T-cell (primary cell): ENCODE measurements around the gene NANOS3. TPM values are rescaled to one million over a fixed set of nuclear protein-coding genes. Genes with fewer than 3 reads are reported as not detected.
"Not testable (repeated sequence)": the region's sequence is repeated elsewhere in the genome, so short reads cannot be mapped to it uniquely, and the experiment has no call there.

ENCODE experiments used
- ATAC-seq, 4 experiments: fragments of 200-7000 bp in 3 of 4; fragments of 150-1000 bp in 1 of 4; cut with Tn5 transposase; replicated peaks in 1 of 4; 1 replicate in 3 of 4; 2 replicates in 1 of 4; pipeline ENCODE4 v1.10.0; 2021; ENCODE audit warnings: moderate library complexity in 3 of 4, mild to moderate bottlenecking in 2 of 4, moderate number of reproducible peaks in 1 of 4
- CTCF ChIA-PET, 2 donors: fragments of 300-600 bp; sonication (Branson Sonifier 250); formaldehyde crosslinking; loops; one replicate each; lab custom pipeline; 2022; ENCODE audit warnings: antibody characterized with exemption in 2 of 2; lab: Charles Lee
- POLR2A ChIA-PET, 2 donors: fragments of 300-600 bp; sonication (Branson Sonifier 250); formaldehyde crosslinking; loops; one replicate each; lab custom pipeline; 2022; ENCODE audit warnings: antibody characterized with exemption in 2 of 2; lab: Charles Lee
- DNase-seq, 35 experiments: peaks; one replicate each; pipeline versions ENCODE4 v3.0.0 to v3.0.0-alpha.2; 2013 to 2023
- H3K27ac ChIP-seq: one replicate; pipeline ENCODE4 v1.5.1; 2013; ENCODE audit warnings: low read length
- H3K27me3 ChIP-seq, 2 experiments: replicated peaks in 1 of 2; 1 replicate in 1 of 2; 2 replicates in 1 of 2; pipeline versions ENCODE4 v1.6.1 to v1.7.0; 2013; ENCODE audit warnings: low read length in 1 of 2, mixed read lengths in 1 of 2; ENCODE audit not compliant: control insufficient read depth in 2 of 2, insufficient read depth in 2 of 2; ENCODE audit errors: extremely low read depth in 1 of 2
- H3K36me3 ChIP-seq, 2 donors: 1 replicate in 1 of 2; 2 replicates in 1 of 2; pipeline versions ENCODE4 v1.6.1 to v1.7.0; 2013; ENCODE audit warnings: low read length in 1 of 2; ENCODE audit not compliant: control insufficient read depth in 2 of 2, insufficient read depth in 1 of 2; ENCODE audit errors: extremely low read depth in 1 of 2
- H3K4me1 ChIP-seq, 2 experiments: 1 replicate in 1 of 2; 2 replicates in 1 of 2; pipeline versions ENCODE4 v1.6.1 to v1.7.0; 2013; ENCODE audit warnings: low read length in 2 of 2, mixed read lengths in 1 of 2; ENCODE audit not compliant: insufficient read depth in 2 of 2, control insufficient read depth in 1 of 2; ENCODE audit errors: extremely low read depth in 1 of 2
- H3K4me3 ChIP-seq, 2 donors: 1 replicate in 1 of 2; 2 replicates in 1 of 2; pipeline versions ENCODE4 v1.5.1 to v1.7.0; 2013; ENCODE audit warnings: mild to moderate bottlenecking in 2 of 2, low read length in 1 of 2, moderate library complexity in 1 of 2; ENCODE audit not compliant: control insufficient read depth in 1 of 2; ENCODE audit errors: extremely low read depth in 1 of 2
- H3K9me3 ChIP-seq: 2 replicates; pipeline ENCODE4 v1.7.0; 2013
- H3K27ac Mint-ChIP-seq, 2 donors: one replicate each; pipeline ENCODE4 v1.8.0; 2020 to 2021; ENCODE audit warnings: mild to moderate bottlenecking in 2 of 2, mixed read lengths in 2 of 2
- H3K27me3 Mint-ChIP-seq, 2 donors: one replicate each; pipeline ENCODE4 v1.8.0; 2021 to 2022; ENCODE audit warnings: mixed read lengths in 2 of 2
- H3K36me3 Mint-ChIP-seq: one replicate; pipeline ENCODE4 v1.8.0; 2021; ENCODE audit warnings: mixed read lengths
- H3K4me1 Mint-ChIP-seq, 3 donors: one replicate each; pipeline ENCODE4 v1.8.0; 2020 to 2022; ENCODE audit warnings: mixed read lengths in 3 of 3, mild to moderate bottlenecking in 1 of 3
- H3K4me3 Mint-ChIP-seq, 3 donors: one replicate each; pipeline ENCODE4 v1.8.0; 2020 to 2022; ENCODE audit warnings: mild to moderate bottlenecking in 3 of 3, mixed read lengths in 3 of 3, moderate library complexity in 3 of 3
- H3K9me3 Mint-ChIP-seq, 3 donors: one replicate each; pipeline ENCODE4 v1.8.0; 2020 to 2022; ENCODE audit warnings: mixed read lengths in 3 of 3
- WGBS: methylation state at CpG from one replicate; pipeline ENCODE4 v1.1.5; 2013; ENCODE audit warnings: missing lambda C conversion rate; ENCODE audit not compliant: insufficient coverage; 5-methylcytosine and 5-hydroxymethylcytosine counted together
- total RNA-seq, 35 experiments: library from RNA in 6 of 35; stranded (reverse) in 6 of 35; fragments of 120-200 nt in 1 of 35; gene quantifications; one replicate each; pipeline versions ENCODE4 v1.2.1 to v1.2.4 and lab custom pipeline; 2013 to 2026

Gene NANOS3
- total RNA-seq, 5 donors from 2014 or later (not counting 1 experiment from before 2014, with no cell fraction given), result 0.85 to 2.3 (median 1.5) TPM; not detected in 1

DNA sequence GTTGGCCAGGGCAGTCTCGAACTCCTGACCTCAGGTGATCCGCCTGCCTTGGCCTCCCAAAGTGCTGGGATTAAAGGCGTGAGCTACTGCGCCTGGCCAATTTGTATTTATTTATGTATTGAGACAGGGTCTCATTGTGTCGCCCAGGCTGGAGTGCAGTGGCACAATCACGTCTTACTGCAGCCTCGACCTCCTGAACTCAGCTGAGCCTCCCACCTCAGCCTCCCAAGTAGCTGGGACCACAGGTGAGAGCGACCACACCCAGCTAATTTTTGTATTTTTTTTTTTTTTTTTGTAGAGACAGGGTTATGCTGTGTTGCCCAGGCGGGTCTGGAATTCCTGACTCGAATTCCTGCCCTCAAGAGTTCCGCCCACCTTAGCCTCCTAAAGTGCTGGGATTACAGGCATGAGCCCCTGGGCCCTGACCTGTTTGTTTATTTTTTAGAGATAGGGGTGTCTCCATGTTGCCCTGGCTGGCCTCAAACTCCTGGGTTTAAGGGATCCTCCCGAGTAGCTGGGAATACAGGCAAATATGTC lies 24.7 kb upstream of the NANOS3 start:
- CTCF ChIA-PET, result interaction anchor here (0.7 to 2.1 kb wide), 2 partner anchors 10 to 16 kb away, joined by 3 to 4 read pairs; no protein-coding TSS in a partner anchor
- peaks cover 2 to 40% of the 10 kb centered on the region in 2 experiments for H3K4me1 ChIP-seq
- ATAC-seq, H3K4me3 Mint-ChIP-seq, H3K36me3 Mint-ChIP-seq, H3K9me3 ChIP-seq, H3K27me3 ChIP-seq, H3K4me3 ChIP-seq, H3K9me3 Mint-ChIP-seq, H3K36me3 ChIP-seq, H3K27me3 Mint-ChIP-seq, DNase-seq, H3K27ac ChIP-seq: not testable (repeated sequence)
- 100% methylated on average over 6 of the region's 12 CpGs for WGBS
- POLR2A ChIA-PET, result interaction anchor here (0.6 to 0.8 kb wide), 5 partner anchors 11 to 92 kb away, joined by 3 to 5 read pairs (median 3); no protein-coding TSS in a partner anchor
- peaks cover 10 to 28% (median 25%) of the 10 kb centered on the region in 3 donors for H3K4me1 Mint-ChIP-seq
- H3K27ac Mint-ChIP-seq, result peak overlapping the region in 1 of 2 donors; percentile 36

DNA sequence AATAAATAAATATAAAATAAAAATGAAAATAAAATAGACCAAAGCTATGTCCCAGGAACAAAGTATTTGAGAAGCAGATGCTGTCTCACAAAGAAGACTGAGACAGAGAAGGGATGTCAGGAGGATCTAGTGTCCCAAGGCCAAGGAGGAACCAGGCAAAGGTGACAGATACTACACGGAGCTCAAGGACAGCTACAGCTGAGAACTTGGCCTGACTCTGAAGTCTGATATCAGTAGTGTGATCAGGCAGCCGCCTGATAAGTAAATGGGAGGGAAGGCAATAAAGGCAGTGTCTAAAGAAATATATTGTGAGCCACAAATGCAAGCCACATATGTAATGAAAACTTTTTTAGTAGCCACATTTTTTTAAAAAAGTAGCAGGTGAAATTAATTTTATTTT lies 20.4 kb upstream of the NANOS3 start:
- ChIA-PET POLR2A (no interaction called here), CTCF (interaction anchor here in 1 of 2 donors (0.5 to 0.8 kb wide), 2 partner anchors 56 to 258 kb away, joined by 6 read pairs; no protein-coding TSS in a partner anchor)
- H3K4me1 ChIP-seq, result peaks cover 0 to 10% of the 10 kb centered on the region in 2 experiments
- WGBS, result 83% methylated on average over 1 of the region's 2 CpGs
- no peak overlapping the region for H3K27ac ChIP-seq
- H3K36me3 ChIP-seq, result no peaks in the 10 kb centered on the region
- no peak overlapping the region for H3K27ac Mint-ChIP-seq
- DNase-seq (no peak), ATAC-seq (no peak)
- peaks cover 13 to 16% (median 15%) of the 10 kb centered on the region in 3 donors for H3K4me1 Mint-ChIP-seq
- H3K9me3 ChIP-seq, result no peaks in the 10 kb centered on the region
- no peak overlapping the region for H3K4me3 Mint-ChIP-seq
- H3K27me3 ChIP-seq, result no peaks in the 10 kb centered on the region
- H3K36me3 Mint-ChIP-seq, result no peaks in the 10 kb centered on the region
- no peaks in the 10 kb centered on the region for H3K27me3 Mint-ChIP-seq
- no peaks in the 10 kb centered on the region for H3K9me3 Mint-ChIP-seq
- no peak overlapping the region for H3K4me3 ChIP-seq

DNA sequence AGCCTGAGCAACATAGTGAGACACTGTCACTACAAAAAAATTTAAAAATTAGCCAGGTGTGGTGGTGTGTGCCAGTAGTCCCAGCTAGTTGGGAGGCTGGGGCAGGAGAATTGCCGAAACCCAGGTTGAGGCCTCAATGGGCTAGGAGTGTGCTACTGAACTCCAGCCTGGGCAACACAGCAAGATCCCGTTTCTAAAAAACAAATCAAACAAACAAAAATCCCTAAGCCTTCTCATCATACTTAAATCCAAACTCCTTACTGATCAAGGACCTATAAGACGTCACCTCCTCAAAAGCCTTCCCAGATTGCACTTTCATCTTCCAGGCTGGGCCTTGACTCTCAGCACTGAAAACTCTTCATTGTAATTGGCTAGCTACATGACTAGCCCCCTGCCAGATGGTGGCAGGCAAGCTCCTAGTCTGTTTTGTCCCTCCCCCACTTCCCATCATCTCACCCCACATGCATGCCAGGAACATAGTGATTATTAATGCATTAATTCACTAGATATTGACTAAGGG lies 17.5 kb upstream of the NANOS3 start:
- no peak overlapping the region for H3K4me3 ChIP-seq
- H3K36me3 Mint-ChIP-seq, result no peaks in the 10 kb centered on the region
- DNase-seq (no peak), ATAC-seq (no peak)
- no peaks in the 10 kb centered on the region for H3K9me3 ChIP-seq
- H3K4me1 ChIP-seq, result peaks cover 0 to 30% of the 10 kb centered on the region in 2 experiments
- H3K27ac Mint-ChIP-seq, result peak overlapping the region in 1 of 2 donors; percentile 1
- no peak overlapping the region for H3K27ac ChIP-seq
- H3K9me3 Mint-ChIP-seq, result no peaks in the 10 kb centered on the region
- no peak overlapping the region for H3K4me3 Mint-ChIP-seq
- no peaks in the 10 kb centered on the region for H3K36me3 ChIP-seq
- peaks cover 6 to 10% of the 10 kb centered on the region in 2 donors for H3K27me3 Mint-ChIP-seq
- peaks cover 30 to 36% (median 33%) of the 10 kb centered on the region in 3 donors for H3K4me1 Mint-ChIP-seq
- CTCF ChIA-PET, result no interaction called here
- POLR2A ChIA-PET, result interaction anchor here in 1 of 2 donors (0.6 kb wide), 1 partner anchor 22 kb away, joined by 4 read pairs; no protein-coding TSS in a partner anchor
- 94% methylated on average over 3 of the region's 3 CpGs for WGBS
- peaks cover 0 to 12% of the 10 kb centered on the region in 2 experiments for H3K27me3 ChIP-seq

DNA sequence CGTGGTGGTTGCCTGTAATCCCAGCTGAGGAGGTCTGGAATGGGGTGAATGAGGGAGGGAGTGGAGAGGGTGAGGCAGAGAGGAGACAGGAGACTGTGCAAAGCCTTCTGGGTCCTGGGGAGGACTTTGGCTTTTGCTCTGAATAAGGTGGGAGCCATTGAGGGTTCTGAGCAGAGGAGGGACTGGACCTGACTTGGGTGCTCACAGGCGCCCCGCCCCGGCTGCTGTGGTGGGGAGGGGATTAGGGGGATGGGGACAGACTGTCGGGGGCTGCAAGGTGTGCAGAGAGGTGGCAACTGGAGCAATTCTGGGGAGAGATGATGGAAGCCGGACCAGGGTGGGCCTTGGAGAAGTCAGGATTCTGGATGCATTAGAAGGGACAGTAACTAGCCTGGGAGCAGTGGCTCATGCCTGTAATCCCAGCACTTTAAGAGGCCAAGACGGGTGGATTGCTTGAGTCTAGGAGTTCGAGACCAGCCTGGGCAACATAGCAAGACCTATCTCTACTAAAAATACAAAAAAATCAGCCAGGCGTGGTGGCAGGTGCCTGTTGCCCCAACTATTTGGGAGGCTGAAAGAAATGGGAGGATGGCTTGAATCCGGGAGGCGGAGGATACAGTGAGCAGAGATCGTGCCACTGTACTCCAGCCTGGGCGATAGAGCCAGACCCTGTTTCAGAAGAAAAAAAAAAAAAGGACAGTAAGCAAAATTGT lies 16.1 kb upstream of the NANOS3 start:
- Histone ChIP-seq H3K4me3 (no peak overlapping the region), H3K9me3 (no peaks in the 10 kb centered on the region), H3K4me1 (peaks cover 3 to 35% of the 10 kb centered on the region in 2 experiments), H3K27ac (peak overlapping the region; percentile 99), H3K27me3 (peaks cover 0 to 20% of the 10 kb centered on the region in 2 experiments), H3K36me3 (no peaks in the 10 kb centered on the region)
- POLR2A ChIA-PET, result interaction anchor here (0.5 to 1.8 kb wide), 7 partner anchors 14 to 171 kb away, joined by 4 to 8 read pairs (median 6); partner anchors contain the start of gene IL27RA (in 1 of the 2)
- H3K4me1 Mint-ChIP-seq, result peaks cover 34 to 39% (median 37%) of the 10 kb centered on the region in 3 donors
- CTCF ChIA-PET, result interaction anchor here (0.5 to 3.2 kb wide), 6 partner anchors 14 to 492 kb away, joined by 3 to 31 read pairs (median 7); partner anchors contain the start of gene C19orf53 (in 1 of the 2)
- DNase-seq (no peak), ATAC-seq (no peak)
- H3K9me3 Mint-ChIP-seq, result no peaks in the 10 kb centered on the region
- peak overlapping the region; percentile 88 to 92 for H3K27ac Mint-ChIP-seq
- 92% methylated on average over 9 of the region's 13 CpGs for WGBS
- no peaks in the 10 kb centered on the region for H3K36me3 Mint-ChIP-seq
- H3K4me3 Mint-ChIP-seq, result peak overlapping the region; percentile 84 to 90 (median 86)
- peaks cover 9 to 13% of the 10 kb centered on the region in 2 donors for H3K27me3 Mint-ChIP-seq

DNA sequence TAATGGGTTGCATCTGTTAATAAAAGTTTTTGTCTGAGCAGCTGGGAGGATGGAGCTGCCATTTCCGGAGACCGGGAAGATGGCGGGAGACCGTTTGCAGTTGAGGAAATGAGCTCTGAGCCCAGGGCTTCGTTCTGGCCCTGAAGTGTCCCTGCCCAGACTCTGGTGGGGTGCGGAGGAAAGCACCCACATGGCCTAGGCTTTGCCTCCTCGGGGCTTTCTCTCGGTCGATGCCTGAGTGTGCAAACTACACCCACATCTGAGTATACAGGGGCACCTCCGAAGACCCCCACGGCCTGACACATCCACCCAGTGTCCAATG lies 15.6 kb upstream of the NANOS3 start:
- ChIA-PET CTCF (interaction anchor here (0.5 to 3.2 kb wide), 7 partner anchors 9 to 113 kb away, joined by 4 to 31 read pairs (median 8); partner anchors contain the start of gene C19orf53 (in 1 of the 2)), POLR2A (interaction anchor here (0.5 to 1.8 kb wide), 7 partner anchors 15 to 170 kb away, joined by 4 to 8 read pairs (median 6); partner anchors contain the start of gene IL27RA (in 1 of the 2))
- 35% methylated on average over 6 of the region's 11 CpGs for WGBS
- peak in 2 of 35 experiments; percentile 42 to 65 for DNase-seq
- peaks cover 0 to 26% of the 10 kb centered on the region in 2 experiments for H3K27me3 ChIP-seq
- Mint-ChIP-seq H3K36me3 (no peaks in the 10 kb centered on the region), H3K27me3 (peaks cover 10 to 16% of the 10 kb centered on the region in 2 donors), H3K4me1 (peaks cover 36 to 43% (median 41%) of the 10 kb centered on the region in 3 donors), H3K4me3 (peak overlapping the region; percentile 84 to 90 (median 86)), H3K9me3 (no peaks in the 10 kb centered on the region), H3K27ac (peak overlapping the region; percentile 88 to 92)
- peak overlapping the region in 1 of 2 donors; percentile 82 for H3K4me3 ChIP-seq
- H3K27ac ChIP-seq, result peak overlapping the region; percentile 99
- no peaks in the 10 kb centered on the region for H3K9me3 ChIP-seq
- no peaks in the 10 kb centered on the region for H3K36me3 ChIP-seq
- peak in 3 of 4 experiments; percentile 4 to 25 (median 6) for ATAC-seq
- H3K4me1 ChIP-seq, result peaks cover 3 to 40% of the 10 kb centered on the region in 2 experiments
